HG03442 (cell line): ENCODE measurements around the gene CYP1B1.
"Not testable (repeated sequence)": the region's sequence is repeated elsewhere in the genome, so short reads cannot be mapped to it uniquely, and the experiment has no call there.

Source experiments
- ATAC-seq: cut with Tn5 transposase; IDR thresholded peaks from one replicate; pipeline ENCODE4 v1.9.1; 2021; ENCODE audit warnings: mild to moderate bottlenecking, moderate library complexity; ENCODE audit not compliant: unreplicated experiment

Gene CYP1B1

DNA sequence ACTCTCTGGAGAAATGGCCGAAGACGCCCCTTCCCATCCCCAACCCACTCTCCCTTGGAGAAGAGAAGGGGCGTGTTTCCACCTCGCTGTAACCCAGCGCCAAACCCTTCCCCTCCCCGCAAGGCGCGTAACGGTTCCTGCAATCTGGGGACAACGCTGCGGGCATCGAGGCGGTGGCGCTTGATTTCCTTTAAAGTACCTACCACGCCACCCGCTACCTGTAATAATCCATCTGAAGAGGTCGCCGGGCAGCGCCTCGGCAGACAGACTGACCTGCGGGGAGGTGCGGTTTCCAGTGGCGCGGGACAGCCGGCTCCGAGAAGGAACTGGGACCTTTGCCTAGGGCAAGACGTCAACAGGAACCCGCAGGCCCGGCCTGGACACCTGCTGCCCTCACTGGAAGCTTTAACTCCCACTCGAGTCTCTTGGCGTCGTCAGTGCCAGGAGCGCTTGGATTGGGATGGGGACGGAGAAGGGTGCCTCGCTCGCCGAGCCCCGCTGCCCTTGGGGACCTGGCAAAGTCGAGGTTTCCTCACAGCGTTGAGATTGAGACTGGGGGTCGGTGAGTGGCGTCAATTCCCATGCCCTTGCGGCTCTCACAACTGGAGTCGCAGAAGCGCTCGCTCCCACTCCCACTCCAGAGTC is at the start of gene CYP1B1:
Gene CYP1B1 (minus strand): TSS at position 645 of the 645 bp plus-strand sequence. CDS start 763 bp downstream, outside the sequence.
- ATAC-seq, result no peak

DNA sequence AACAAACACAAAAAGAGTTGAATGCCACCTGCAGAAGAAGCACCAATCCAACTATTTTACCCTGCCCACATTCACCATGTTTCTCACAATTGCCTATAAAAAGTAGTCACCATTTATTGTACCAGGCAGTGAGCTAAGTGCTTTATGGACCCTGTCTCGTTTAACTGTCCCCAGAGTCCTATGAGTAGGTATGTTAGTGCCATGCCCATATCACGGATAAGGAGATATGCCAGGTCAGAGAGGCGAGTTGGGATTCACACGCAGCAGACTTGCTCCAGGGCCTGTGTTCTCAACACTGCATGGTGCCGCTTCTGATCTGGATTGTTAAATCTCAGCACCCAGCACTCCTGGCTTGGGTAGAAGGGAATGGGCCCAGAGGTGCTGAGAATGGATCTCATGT is 49.1 kb upstream of the CYP1B1 start:
- ATAC-seq, result no peak

DNA sequence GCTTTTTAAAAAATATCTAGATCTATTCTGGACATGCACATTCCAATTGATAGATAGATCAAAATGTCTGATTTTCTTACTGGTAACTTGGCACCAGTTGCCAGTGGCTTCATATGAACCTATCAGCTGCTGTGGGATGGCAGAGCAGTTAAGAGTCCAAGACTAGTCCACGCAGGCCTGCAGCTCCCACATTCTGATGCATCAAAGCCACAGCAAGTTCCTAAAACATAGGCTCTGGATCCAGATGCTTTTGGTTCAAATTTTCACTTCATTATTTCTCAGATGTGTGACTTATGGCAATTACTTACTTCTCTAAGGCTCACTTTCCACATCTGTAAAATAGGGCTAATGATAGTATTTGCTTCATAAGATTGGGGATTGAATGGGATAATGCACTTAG is 48.0 kb upstream of the CYP1B1 start:
- ATAC-seq, result no peak

DNA sequence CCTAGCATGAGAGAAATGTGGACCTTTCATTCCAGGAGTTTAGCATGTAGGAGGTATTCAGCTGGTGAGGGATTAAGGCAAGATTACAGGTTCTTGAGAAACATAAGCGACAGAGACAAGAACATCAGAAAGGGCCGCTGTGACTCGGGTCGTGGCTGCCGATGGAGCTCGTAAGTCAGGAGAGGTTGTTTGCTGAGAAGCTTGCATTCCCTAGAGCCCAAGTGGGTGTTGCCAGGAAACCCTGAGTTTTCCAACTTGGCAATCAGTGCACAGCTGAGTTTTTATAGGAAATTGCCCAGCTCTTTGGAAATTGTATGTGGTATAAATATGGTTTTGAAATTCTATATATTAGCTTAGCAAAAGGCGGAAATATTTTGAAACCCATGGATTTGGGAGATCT is 46.4 kb upstream of the CYP1B1 start:
- no peak for ATAC-seq

DNA sequence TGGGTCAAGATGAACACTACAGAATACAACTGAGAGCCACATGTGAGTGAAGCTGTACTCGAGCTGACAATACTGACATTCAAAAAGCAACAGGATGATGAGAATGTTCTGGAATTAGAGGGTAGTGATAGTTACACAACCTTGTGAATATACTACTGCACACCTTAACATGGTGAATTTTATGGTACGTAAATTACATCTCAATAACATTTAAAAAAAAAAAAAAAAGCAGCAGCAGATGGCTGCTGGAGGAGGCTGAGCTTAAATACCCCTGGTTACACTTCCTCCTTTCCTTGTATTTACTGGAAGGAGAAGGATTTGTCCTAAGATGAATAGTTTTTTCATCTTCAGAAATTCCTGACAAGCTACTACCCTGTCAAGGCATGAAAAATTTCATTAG is 45.5 kb upstream of the CYP1B1 start:
- no peak for ATAC-seq

DNA sequence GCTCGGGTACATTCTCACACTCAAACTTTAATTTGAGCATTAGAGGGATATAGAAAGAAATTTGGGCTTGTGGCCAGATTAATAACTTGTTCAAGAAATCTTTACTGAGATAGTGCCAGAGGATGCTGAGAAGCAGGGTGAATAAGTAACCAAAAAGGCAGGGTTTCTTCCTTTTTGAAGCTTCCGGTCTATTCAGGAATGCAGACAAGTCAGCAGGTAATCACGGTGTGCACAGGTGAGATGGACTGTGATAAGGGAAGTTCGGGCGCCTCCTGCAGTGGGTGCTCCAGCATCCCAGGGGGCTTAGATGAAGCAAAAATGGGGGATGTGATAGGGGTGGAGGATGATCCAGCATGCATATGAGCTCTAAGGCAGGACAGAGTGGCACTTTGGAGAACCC is 44.9 kb upstream of the CYP1B1 start:
- no peak for ATAC-seq

DNA sequence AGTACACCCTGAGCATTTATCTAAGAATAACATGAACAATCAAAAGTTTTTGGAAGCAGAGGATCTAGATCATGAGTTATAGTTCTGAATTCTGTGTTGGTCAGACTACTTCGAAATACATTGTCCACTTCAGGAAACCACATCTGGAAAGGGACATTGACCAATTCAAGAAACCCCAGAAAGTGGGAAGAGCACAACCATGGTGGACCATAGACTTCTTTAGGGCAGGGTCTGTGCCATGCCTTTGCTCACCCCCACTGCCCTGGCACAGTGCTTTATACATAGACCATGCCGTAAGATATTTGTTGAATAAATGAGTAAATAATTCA is 44.3 kb upstream of the CYP1B1 start:
- no peak for ATAC-seq

DNA sequence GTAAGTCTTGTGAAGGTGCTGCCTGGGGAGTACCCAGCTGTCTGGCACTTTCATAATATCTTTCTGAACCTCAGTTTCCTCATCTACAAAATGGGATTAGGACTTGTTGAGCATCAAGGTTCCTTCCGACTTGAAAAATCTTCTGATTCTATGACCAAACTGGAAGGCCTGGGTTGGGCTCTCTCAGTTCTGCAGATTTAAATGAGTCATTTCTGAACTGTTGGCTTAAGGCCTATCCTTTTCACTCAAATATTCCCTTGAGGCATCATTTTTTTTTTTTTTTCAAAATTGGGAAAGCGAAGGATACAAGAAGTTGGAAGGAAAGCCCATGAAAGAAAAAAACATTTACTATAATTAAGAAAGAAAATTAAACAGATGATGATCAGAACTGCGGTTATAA is 40.8 kb upstream of the CYP1B1 start:
- ATAC-seq, result no peak

DNA sequence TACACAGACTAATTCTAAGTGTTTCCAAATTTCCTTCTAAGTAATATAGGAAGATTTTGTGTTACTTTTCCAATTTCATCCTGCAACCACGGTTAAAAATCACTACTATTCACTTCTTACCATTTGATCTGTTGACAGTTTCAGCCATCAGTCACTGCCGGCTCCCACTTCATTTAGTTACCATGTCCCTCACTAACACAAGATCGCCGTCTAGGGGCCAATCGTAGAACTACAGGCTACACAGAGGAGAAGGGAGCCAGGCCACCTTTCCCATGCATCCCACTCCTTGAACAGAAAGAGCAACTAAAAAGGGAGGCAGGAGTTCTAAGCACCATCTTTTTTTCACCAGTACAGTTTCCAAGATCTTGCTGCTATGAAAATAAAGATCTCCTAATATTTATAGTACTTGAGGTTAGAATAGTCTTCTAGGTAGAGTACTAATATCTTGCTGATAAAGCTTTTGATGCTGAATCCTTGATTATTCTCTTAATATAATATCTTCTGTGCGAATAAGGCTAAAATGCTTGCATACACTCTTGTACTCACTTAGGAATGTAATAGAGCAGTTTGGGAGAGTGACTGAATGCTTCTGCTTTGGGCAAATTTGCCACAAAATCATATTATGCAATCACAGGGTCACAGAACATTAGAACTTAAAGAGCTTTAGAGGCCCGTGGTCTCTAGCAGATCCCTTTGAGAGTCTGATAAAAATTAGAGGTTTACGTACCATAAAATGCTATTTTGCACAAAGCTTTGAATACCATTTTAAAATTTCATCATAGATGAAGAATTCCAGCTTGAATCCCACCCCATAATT is 39.5 kb upstream of the CYP1B1 start:
- no peak for ATAC-seq

DNA sequence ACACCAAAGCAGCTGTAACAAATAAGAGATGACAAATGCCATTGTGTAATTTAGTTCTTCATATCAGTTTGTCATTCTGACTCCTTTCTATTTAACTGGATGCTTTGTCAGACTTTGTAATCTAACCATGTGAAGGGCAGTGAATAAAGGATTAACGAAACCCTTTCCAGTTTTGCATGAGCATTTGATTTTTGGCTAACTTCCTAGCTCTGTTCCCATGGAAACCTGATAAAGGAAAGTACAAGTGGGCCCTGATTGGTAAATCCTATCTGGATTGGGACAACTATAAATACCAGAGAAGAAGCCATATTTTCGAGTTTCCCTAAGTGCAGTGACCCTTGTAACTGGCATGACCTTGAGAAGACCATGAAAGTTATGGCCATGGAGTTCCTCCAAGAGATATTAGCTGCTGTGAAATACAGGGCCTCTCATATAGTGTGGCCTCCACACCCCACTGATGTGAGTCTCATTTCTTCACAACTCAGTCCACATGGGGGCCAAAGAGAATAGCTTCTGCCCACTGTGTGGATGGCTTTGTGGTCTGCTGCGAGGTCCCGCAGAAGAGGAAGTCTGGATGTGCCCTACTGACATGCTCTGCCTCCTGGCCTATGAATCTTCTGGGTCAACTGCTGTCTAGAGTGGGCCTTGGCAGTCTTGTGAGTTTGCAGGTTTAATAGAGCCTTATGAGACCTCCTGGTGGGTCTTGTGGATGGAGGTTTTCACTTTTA is 38.2 kb upstream of the CYP1B1 start:
- no peak for ATAC-seq

DNA sequence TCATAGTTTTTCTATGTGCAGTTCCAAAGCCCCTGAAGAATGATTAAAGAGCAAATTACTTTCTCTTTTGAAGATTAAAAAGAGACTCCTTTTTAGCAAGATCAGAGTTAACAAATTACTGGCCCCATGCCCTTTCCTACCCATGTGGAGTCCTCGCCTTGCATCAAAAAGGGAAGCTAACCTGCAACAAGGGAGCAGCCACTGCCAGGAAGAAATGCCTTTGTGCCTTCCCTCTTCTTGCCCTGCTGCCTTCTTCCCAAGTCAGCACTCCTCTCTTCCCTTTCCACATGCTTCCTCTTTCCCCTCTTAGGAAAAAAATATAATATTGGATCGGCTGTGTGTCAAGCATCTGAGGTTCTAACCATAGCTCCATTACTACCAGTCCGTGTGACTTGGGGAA is 37.1 kb upstream of the CYP1B1 start:
- no peak for ATAC-seq

DNA sequence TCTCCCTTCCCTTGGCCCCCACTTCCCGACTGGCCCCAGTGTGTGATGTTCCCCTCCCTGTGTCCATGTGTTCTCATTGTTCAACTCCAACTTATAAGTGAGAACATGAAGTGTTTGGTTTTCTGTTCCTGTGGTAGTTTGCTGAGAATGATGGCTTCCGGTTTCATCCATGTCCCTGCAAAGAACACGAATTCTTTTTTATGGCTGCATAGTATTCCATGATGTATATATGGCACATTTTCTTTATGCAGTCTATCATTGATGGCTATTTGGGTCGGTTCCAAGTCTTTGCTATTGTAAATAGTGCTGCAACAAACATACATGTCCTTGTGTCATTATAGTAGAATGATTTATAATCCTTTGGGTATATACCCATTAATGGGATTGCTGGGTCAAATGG is 35.4 kb upstream of the CYP1B1 start:
- ATAC-seq, result not testable (repeated sequence)

DNA sequence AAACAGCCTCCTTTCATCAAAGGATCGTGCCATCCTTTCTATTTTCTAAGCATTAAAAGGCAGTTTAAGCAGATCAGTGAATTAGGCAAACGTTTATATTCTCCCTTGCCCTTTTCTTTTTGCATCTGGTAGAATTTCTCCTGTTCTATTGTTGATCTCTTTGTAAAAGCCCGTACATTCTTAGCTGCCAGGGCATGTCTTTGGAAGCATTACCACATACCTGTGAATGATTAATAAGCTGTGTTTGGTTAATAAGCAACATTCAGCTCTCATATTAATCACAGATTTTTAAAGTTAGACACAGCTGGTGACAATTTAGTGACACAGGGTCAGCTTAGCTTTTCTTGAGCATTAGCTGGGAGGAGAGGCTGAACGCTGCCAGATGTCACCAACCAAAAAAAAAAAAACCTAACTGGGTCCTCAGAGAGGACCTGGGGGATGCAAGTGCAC is 33.8 kb upstream of the CYP1B1 start:
- no peak for ATAC-seq

DNA sequence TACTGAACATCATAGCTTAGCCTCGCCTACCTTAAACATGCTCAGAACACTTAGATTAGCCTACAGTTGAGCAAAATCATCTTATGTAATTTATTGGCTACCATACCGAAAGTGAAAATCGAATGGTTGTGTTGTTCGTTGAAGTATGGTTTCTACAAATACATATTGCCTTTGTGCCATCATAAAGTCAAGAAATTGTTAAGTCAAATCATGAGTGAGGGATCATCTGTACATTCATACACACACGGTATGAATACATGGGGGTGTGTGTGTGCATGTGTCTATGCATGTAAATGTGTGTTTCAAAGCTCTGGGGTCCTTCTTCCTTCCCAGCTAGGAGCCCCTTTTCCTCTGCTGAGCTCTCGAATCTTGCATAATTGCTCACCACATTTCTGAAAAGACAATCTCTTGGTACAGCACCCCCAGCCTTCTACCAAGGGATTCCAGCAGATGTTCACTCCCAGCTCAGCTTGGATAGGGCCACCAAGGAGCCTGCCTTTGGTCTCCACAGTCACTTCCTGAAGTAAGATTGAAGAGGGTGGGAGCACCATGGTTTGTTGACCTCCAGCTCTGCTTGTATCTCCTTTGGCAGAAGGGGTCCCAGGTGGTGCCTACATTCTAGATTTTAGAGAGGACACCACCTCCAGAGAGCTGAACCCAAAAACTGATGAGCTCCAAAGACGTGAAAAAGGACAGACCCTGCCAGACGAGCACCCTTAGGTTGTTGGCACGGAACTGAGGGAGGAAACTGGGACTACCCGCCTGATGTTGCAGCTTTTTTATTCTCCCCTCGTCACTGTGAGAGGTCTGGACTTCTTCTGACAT is 33.2 kb upstream of the CYP1B1 start:
- ATAC-seq, result no peak

DNA sequence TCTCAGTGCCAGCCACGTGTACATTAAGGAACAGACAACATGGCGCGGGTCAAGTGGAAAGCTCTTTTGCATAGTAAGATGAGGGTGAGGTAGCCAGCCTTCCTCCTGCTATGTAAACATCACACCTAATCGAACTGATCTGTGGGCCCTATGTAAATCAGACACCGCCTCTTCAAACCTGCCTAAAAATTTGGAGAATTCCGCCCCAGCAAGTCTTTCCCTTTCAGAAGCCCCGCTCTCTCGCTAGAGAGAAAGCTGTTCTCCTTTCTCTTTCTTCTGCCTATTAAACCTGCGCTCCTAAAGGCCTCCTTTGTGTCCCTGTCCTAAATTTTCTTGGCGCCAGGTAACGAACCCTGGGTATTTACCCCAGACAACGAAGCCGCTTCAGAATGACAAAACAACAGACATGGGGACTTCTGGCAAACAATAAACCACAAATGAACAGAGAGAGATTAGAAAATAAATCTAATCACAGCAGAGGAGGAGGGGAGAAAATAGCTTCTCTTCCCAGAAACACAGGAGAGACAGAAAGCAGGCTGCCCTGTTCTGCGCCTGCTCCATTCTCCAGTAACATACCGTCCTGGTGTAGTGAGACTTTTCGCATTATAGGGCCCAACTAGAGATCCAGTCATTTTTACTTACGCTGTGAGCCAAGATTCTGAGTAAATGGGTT is 31.9 kb upstream of the CYP1B1 start:
- no peak for ATAC-seq

DNA sequence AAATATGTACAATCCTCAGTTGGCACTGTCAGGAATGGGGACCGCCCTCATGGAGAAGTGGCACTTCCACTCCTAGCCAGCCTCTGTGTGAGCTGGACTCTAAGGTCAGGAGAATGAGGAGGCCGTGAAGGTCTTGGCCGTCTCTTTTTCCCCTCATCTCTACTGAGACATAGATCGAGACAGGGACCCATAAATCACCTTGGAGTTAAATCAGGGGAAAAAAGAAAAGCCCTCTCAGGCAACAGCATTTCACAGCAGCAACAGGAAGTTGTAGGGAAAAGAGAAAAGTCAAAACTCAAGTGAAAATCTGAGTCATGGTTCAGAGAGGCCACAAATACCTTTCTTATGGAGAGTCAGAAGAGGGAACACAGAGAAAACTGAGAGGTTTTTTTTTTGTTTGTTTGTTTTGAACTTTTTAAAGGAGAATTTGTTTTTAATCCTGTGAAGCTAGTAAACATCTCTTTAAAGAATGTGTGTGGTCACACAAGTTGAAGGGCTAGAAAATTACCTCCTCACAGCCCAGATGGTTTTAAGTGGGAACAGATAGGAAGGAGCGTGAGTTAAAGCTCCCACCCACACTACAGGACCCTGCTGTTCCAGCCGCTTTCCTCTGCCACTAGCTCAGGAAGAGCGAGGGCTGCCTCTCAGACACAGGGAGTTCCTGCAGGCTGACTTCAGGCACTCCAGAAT is 30.6 kb upstream of the CYP1B1 start:
- no peak for ATAC-seq

DNA sequence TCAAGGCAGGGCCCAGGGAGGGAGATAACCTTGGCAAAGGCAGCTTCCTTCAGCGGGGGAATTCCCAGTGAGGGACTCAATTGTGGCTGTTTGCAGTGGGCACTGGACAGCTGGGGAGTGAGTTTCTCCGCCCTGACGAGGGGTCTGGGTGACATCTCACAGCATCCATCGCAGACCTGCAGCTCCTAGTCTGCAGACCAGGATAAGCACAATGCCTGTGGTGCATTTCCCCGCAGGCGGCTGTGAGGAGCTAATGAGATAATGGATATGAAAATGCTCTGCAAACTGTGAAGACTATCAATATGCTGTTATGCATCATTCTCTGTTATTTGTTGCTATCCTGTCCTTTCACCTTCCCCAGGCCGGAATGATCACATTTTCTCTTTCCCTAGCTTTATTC is 30.0 kb upstream of the CYP1B1 start:
- no peak for ATAC-seq

DNA sequence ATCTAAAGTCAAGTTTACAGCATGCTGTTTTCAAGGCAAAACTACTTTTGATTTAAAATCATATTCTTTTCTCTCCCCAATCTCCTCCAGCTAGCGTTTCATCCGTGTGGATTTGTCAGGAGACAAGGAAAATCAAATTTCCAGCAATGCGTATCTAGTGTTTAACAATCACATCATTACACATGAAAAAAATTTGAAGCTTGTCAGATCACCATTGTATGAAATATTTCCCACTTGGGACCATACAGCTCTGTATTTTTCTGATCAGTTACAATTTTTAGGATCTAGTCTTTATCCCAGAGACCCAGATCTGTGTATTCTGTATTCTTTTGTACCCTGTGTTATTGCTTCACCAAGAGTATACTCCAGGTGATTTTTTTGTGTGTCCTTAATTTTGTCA is 28.6 kb upstream of the CYP1B1 start:
- no peak for ATAC-seq

DNA sequence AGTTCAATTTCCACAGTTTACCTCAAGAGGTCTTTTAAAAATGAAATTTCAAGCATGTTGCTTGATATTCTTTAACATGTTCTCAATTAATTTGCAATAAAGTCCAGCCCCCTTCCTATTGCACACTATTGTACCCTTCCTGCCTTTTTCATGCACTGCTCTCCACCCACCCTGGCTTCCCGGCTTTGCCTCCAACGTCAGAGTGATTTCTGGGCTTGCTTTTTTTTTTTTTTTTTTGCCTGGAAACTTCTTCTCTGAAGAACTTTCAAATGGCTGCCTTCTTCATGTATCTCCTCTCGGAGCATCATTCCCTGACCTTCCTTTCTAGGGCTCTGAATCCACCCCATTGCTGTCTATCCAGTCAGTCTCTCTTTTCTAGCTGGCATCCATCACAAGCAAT is 24.4 kb upstream of the CYP1B1 start:
- no peak for ATAC-seq
